LNCAP (cell line): ENCODE results near the gene PLS3.

Experiments used
- TF ChIP-seq, protein P1 (sequence below): fragments of 450-650 bp; IDR thresholded peaks from 2 replicates; pipeline ENCODE4 v1.5.1; 2017; ENCODE audit warnings: mild to moderate bottlenecking

PLS3 gene

DNA sequence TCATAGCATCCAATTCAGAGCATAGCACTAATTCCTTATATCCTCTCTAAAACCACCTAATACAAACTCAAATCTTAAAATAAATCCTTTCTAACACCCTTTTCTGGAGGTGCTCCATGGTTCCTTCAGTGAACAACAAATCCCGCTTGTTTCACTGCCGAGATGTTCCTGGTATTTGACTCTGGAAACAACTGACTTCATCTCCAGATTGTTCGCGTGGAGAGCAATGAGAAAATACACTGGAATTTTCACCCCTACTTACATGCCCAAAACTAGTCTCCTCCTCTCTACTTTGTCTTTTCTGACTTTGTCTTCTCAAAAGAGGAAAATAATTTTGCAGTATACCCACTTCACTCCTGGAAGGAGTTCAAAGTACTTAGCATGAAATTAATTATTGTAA lies 129.0 kb downstream of the PLS3 start:
- TF ChIP-seq, protein P1, sequence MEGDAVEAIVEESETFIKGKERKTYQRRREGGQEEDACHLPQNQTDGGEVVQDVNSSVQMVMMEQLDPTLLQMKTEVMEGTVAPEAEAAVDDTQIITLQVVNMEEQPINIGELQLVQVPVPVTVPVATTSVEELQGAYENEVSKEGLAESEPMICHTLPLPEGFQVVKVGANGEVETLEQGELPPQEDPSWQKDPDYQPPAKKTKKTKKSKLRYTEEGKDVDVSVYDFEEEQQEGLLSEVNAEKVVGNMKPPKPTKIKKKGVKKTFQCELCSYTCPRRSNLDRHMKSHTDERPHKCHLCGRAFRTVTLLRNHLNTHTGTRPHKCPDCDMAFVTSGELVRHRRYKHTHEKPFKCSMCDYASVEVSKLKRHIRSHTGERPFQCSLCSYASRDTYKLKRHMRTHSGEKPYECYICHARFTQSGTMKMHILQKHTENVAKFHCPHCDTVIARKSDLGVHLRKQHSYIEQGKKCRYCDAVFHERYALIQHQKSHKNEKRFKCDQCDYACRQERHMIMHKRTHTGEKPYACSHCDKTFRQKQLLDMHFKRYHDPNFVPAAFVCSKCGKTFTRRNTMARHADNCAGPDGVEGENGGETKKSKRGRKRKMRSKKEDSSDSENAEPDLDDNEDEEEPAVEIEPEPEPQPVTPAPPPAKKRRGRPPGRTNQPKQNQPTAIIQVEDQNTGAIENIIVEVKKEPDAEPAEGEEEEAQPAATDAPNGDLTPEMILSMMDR: no peak

DNA sequence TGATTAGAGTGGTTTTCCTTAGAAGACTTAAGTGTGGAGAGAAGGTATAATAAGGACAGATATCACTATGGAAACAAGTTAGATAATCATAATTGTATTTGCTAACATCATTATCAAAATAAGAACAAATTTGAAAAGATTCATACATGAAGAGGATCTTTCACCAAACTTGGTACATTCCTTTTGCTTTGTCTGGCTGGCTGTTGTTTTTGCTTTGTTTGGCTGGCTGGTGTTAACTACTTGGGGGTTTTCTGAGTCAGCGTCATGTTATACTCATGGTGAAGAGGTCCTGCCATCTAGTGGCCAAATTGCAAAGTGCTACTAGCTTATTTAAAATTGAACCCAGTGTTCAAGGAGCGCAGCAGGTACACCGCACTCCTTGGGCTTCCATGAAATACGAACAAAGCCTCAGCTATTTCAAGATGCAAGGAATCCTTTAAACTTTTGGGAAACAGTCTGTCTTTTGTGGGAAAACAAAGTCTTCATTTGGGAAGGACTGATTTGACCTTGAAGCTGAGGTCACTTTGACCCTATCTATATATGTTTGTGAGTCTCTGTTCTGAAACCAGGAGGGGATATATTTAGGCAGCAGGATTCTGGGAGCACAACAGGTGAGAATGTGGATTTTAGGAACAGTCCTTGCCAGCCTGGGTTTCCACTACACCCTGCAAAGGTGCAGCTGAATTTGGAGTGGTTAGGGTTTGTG lies 129.7 kb downstream of the PLS3 start:
- TF ChIP-seq, protein P1: peak; percentile 67

DNA sequence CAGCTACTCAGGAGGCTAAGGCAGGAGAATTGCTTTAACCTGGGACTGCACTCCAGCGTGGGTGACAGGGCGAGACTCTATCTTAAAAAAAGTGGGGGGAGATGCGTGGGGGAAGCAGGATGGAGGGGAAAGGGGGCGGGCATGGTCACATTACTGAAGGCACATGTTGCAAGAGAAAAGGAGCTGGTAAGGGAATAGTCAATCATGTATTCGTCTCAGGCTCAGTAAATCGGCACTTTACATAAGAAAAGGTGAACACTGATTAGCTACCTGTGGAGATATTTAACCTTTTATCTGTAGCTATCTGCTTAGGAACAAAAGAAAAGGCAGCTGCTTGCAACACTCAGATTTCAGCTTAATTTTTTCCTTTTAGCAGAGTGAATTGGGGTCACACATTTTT lies 132.5 kb downstream of the PLS3 start:
- TF ChIP-seq, protein P1: no peak

DNA sequence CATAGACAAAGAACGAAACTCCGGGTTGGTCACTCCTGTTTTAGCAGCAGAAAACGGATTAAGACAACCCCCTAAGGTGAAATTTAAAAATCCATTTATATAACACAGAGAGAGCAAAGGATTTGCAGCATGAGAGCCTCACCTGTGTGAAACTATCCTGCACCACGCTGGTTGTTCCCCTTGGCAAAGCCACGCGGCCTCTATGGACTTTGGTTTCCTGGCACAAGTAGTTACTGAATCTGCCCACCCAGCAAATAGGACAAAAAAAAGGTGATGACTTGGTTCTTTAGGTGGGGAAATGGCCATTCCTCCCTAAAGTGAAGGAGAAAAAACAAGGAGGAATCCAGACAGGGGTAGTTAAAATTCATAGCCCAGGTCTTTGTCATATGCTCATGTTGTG lies 133.1 kb downstream of the PLS3 start:
- TF ChIP-seq, protein P1: no peak

DNA sequence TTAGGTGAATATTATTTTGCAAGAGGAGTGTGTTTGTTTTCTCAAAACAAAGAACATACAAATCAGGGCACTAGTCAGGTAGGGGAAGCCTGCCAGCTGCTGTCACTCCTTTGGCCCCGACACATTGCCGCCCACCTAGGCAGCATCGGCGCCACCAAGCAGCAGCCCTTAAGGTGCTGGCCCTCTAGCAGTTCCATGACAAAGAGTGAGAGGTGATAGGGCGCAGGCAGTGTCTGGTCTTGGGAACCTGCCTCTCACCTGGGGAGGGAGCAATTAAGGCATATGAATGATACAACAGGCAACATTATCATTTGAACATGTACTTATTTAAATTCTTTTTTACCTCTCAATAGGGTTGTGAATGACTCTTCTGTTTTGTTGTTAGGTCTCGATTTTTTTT lies 135.1 kb downstream of the PLS3 start:
- TF ChIP-seq, protein P1: no peak

DNA sequence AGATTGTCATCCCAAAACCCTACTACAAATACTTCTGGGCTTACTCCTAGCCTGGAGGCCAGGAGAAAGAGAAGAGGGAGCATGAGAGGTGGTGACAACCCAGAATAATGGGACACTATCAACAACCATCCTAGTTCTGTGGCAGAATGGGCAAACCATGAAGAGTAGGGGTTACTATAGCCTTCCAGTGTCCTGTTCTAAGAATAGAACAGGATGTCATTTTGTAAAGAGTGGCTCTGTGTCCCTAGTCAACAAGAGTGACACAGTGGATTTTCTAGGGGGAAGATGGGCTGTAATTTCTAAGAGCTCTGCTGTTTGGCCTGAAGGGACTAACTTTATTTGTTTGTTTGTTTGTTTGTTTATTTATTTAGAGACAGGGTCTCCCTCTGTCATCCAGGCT lies 136.0 kb downstream of the PLS3 start:
- TF ChIP-seq, protein P1: no peak

DNA sequence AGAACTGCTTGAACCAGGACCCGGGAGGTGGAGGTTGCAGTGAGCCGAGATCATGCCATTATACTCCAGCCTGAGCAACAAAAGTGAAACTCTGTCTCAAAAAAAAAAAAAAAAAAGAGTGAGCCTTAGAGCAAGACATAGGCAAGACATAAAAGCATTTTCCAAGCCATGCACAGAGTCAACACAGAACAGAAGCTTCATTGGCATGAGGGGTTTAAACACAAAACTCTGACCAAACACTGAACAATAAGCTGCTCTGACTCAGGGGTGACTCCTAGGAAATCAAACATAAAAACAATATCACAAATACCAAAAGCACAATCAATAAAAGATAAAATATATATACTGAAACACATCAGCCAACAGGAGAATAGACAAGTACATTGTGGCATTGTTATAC lies 136.8 kb downstream of the PLS3 start:
- TF ChIP-seq, protein P1: no peak
